ENCODE measurements around the gene SNX32.
"Not testable (repeated sequence)": the region's sequence is repeated elsewhere in the genome, so short reads cannot be mapped to it uniquely, and the experiment has no call there.

The SNX32 gene

GRCh38 chr11:65887723-65888162 lies 54.0 kb downstream of the SNX32 start:
- no peak for DNase-seq

DNA sequence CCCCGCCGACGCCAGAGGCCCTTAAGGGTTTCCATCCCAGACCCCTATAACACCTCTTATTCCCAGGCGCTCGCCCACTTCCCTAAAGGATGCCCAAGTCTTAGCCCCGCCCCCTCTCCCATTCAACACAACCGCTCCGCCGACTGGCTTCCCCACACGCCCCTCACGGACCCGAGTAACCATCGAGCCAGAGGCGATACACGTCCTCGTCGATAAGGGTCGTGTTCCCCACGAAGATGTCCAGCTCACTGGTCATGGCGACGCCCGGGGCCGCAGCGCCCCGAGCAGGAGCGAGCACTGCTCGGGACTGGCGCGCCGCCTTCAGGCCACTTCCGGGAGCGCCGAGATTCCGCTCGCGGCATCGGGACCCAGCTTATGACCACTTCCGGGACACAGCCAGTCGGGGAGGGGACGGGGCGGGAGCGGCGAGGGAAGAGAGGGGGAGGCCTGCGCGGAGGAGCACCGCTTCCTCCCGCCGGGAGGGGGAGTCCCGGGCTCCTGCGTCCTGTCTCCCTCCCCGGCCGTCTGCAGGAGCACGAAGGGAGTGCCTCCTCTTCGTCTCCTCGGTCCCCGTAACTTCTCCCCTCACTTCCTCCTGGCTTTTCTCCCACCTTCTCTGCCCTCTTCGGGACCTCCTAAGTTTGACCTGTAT lies 54.5 kb downstream of the SNX32 start, which contains the start of gene FIBP:
TSS of gene FIBP (minus strand) at position 309 of the 652 bp plus-strand sequence. CDS start at position 256, 53 bp downstream.
- peak; percentile 97 for DNase-seq

- DNase-seq: peak; percentile 96
Observed at GRCh38 chr11:65890324-65891218, 56.8 kb downstream of the SNX32 start, which contains the start of gene CCDC85B. CCDC85B (plus strand) TSS chr11:65890673; CDS start chr11:65890784, 111 bp downstream.

- peak; percentile 43 for DNase-seq
Observed at GRCh38 chr11:65891219-65892136, 57.7 kb downstream of the SNX32 start.

DNA sequence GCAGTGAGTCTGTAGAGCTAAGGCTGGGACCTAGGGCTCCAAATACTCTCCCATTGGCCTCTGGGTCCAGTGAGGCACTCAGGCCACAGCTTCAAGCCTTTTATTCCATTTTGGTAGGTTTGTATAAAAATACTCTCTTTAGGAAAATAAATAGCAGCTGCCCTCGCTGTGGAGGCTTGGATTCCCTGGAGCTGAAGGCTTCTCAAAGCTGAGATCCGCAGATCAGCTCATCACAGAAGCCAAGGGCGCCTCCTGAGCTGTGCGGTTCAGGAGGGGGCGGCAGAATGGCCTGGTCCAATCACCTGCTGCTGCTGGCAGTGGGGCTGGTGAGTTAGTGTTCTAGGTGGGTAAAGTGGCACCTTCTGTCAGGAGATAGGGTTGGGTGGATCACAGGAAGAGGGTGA lies 58.4 kb downstream of the SNX32 start:
- DNase-seq: not testable (repeated sequence)

DNA sequence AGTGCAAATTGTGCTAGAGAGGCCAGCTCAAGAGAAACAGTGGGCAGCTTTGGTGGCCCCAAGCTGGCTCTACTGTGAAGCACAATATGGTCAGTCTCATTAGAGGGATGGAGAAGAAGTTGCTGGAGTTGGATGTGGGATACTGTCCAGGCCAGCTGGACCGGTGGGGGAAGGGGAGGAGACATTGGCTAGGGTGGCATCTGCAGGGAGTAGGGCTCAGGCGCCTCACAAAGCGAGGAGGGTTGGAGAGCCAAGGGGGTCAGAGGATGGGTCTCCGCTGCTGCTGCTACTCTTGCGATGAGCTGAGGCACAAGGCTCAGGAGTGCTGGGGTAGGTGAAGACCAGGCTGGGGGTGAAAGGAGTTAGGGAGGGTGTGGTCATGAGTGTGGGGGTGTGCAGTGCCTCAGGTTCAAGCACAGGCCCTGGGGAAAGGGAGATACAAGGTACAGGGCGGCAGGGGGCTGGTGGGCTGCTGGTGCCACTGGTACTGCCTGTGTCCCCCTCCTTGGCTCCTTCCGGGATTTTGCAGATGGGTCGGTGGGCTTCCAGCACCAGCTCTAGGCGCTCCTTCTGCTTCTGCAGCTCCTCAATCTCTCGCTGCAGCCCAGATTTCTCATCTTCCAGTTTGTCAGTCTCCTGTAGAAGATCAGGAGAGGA lies 59.0 kb downstream of the SNX32 start:
- no peak for DNase-seq

GRCh38 chr11:65894034-65894591 lies 60.4 kb downstream of the SNX32 start:
- DNase-seq: no peak

DNA sequence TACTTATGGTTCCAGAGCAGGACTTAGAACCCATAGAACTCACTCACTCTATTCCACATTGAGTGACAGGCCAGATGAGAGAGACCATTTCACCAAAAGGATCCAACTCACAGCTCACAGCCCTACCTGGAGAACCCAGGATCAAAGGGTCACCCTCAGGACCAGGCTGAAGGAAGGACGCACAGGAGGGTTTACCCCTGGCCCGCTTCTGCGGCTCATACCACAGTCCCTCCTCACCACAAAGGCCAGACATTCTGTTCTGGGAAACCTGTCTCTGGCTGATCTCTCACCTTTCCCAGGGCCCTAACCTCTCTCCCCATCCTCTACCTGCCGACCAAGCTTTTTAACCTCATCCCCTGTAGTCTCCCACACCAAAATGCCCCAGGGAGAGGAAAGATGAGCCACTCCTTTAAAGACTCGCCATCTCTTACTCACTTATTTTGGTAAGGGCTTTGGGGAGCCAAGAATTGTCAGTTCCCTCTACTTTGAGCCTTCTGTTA lies 61.8 kb downstream of the SNX32 start:
- no peak for DNase-seq

DNA sequence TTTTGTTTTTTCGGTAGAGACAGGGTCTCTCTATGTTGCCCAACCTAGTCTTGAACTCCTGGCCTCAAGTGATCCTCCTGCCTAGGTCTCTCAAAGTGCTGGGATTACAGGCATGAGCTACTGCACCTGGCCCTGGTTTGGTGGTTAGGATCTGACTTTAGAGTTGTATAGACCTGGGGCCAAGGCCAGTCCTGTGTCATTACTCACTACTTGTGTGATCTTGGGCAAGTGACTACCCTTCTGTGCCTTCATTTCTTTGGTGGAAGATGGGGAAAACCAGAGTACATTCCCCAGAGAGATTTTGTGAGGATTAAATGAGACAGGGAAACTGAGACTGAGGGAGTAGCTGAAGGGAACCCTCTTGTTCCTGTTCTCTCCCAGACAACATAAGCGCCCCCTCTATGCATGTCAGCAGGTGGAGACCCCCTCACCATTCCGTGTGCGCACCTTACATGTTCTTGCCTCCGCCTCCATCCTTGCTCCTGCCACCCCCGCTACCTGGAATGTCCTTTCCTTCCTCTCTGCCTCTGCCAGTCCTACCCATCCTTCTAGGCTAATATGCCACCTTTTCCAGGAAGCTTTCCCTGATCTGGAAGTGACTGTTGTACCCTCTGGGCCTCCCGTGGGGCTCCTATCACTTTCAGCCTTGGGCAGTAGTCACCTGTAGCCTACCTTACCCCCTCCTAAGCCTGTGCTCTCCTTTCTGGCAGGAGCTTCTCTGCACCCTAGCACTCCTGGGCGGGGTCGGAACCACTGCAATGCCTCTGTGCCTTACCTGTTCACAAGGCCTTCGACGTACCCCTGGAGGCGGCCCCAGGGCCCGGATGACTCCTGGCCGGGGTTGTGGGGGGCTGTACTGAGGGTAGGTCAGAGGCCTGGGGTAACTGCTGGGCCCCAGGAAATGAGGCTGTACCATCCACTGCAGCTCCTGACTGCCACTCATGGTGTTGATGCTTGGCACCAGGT lies 62.6 kb downstream of the SNX32 start:
- DNase-seq: no peak

GRCh38 chr11:65897020-65897471 lies 63.3 kb downstream of the SNX32 start:
- DNase-seq: no peak

GRCh38 chr11:65898656-65899355 lies 65.0 kb downstream of the SNX32 start:
- no peak for DNase-seq

DNA sequence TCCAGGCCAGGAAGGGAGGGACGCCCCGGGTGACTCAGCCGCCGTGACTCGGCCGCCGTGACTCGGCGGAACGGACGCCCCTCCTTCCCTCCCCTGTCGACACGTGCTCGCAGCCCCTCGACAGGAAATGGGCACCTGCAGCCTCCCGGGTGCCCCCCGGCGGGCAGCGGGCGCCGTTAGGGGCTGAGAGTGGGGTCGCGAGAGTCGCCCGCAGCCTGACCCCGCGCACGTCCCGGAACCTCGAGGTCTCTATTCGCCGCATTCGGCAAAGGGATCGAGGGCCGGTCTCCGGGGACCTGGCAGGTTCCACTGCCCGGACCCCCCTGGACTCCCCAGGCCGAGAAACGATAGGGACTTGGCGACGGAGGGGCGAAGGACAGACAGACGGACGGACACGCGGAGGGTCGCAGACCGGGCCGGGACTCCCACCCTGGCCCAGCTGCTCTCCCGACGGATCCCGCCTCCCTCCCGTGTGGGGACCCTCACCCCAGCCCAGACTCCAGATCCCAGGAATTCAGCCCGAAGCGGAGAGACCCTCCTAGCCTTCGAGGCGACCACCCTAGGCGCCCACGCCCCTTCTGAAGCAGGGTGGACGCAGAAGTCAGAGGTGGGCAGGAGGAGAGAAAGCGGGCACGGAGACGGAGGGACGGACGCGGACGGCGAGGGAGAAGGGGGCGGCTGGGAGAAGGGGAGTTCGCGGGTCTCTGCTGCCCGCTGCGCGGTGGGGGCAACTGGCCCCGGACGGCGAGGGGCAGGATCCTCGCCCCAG lies 65.8 kb downstream of the SNX32 start:
- peak; percentile 88 for DNase-seq

- peak; percentile 97 for DNase-seq
Observed at GRCh38 chr11:65900125-65900898, 66.5 kb downstream of the SNX32 start, which contains the start of gene FOSL1. FOSL1 (minus strand) TSS chr11:65900388; CDS start chr11:65900339, 49 bp downstream.

GRCh38 chr11:65900899-65901180 lies 67.1 kb downstream of the SNX32 start:
- no peak for DNase-seq

- DNase-seq: peak; percentile 98
Observed at GRCh38 chr11:65903068-65903481, 69.3 kb downstream of the SNX32 start.

Data from fibroblast of skin of back (primary cell).